Parathyroid adenoma (tissue), 2 donors: ENCODE measurements around the gene RASAL2.

Experiments used
- H2AFZ ChIP-seq: fragments of 300-600 bp; sonication (generic); one replicate; pipeline ENCODE4 v1.7.0; 2017; ENCODE audit warnings: antibody characterized with exemption, mild to moderate bottlenecking
- H3K27ac ChIP-seq: fragments of 300-600 bp; sonication (generic); one replicate; pipeline ENCODE4 v1.7.0; 2017
- H3K27me3 ChIP-seq: fragments of 300-600 bp; sonication (generic); one replicate; pipeline ENCODE4 v1.7.0; 2017; ENCODE audit warnings: low read length; ENCODE audit not compliant: control insufficient read depth, insufficient read depth
- H3K36me3 ChIP-seq: fragments of 300-600 bp; sonication (generic); one replicate; pipeline ENCODE4 v1.7.0; 2017; ENCODE audit warnings: low read length; ENCODE audit not compliant: control insufficient read depth, insufficient read depth
- H3K4me1 ChIP-seq: fragments of 300-600 bp; sonication (generic); one replicate; pipeline ENCODE4 v1.7.0; 2017; ENCODE audit warnings: control low read depth
- H3K4me2 ChIP-seq: fragments of 300-600 bp; sonication (generic); one replicate; pipeline ENCODE4 v1.7.0; 2017; ENCODE audit warnings: low read length
- H3K4me3 ChIP-seq: fragments of 300-600 bp; sonication (generic); one replicate; pipeline ENCODE4 v1.7.0; 2017; ENCODE audit warnings: low read depth, low read length
- H3K79me2 ChIP-seq: fragments of 300-600 bp; sonication (generic); one replicate; pipeline ENCODE4 v1.7.0; 2017; ENCODE audit warnings: control low read depth
- H3K9ac ChIP-seq: fragments of 300-600 bp; sonication (generic); one replicate; pipeline ENCODE4 v1.7.0; 2017; ENCODE audit warnings: mild to moderate bottlenecking
- H3K9me3 ChIP-seq: fragments of 300-600 bp; sonication (generic); one replicate; pipeline ENCODE4 v1.7.0; 2017; ENCODE audit warnings: low read length; ENCODE audit not compliant: control insufficient read depth
- CTCF ChIP-seq: fragments of 300-600 bp; sonication (generic); IDR thresholded peaks from one replicate; pipeline ENCODE4 v1.7.0; 2017; ENCODE audit warnings: antibody characterized with exemption, mild to moderate bottlenecking
- donor health status: primary hyperparathyroidism.

RASAL2 gene

GRCh38 chr1:178510155-178510554, 416.3 kb downstream of the RASAL2 start:
- H3K4me2 ChIP-seq: no peak overlapping the region
- H3K9me3 ChIP-seq: no peaks in the 10 kb centered on the region
- H3K4me1 ChIP-seq: peaks cover 2% of the 10 kb centered on the region
- no peaks in the 10 kb centered on the region for H3K36me3 ChIP-seq
- no peaks in the 10 kb centered on the region for H3K79me2 ChIP-seq
- no peaks in the 10 kb centered on the region for H3K27me3 ChIP-seq
- no peak overlapping the region for H3K9ac ChIP-seq
- no peak overlapping the region for H3K4me3 ChIP-seq
- TF ChIP-seq CTCF: no peak
- H2AFZ ChIP-seq: no peak overlapping the region
- H3K27ac ChIP-seq: no peak overlapping the region

GRCh38 chr1:178512566-178513277, 418.8 kb downstream of the RASAL2 start, which contains the start of gene TEX35:
Gene TEX35 (plus strand): TSS chr1:178513109. CDS start chr1:178513189, 80 bp downstream.
- Histone ChIP-seq H3K27ac (no peak within 1 kb of the TSS), H3K27me3 (no peaks in the 10 kb centered on the region), H3K4me3 (no peak within 1 kb of the TSS), H3K79me2 (no peaks in the 10 kb centered on the region), H3K9ac (no peak within 1 kb of the TSS), H3K4me2 (no peak within 1 kb of the TSS), H3K36me3 (no peaks in the 10 kb centered on the region), H3K4me1 (peaks cover 2% of the 10 kb centered on the region), H3K9me3 (no peaks in the 10 kb centered on the region), H2AFZ (peak within 1 kb of the TSS; percentile 46)
- no peak for TF ChIP-seq CTCF

DNA sequence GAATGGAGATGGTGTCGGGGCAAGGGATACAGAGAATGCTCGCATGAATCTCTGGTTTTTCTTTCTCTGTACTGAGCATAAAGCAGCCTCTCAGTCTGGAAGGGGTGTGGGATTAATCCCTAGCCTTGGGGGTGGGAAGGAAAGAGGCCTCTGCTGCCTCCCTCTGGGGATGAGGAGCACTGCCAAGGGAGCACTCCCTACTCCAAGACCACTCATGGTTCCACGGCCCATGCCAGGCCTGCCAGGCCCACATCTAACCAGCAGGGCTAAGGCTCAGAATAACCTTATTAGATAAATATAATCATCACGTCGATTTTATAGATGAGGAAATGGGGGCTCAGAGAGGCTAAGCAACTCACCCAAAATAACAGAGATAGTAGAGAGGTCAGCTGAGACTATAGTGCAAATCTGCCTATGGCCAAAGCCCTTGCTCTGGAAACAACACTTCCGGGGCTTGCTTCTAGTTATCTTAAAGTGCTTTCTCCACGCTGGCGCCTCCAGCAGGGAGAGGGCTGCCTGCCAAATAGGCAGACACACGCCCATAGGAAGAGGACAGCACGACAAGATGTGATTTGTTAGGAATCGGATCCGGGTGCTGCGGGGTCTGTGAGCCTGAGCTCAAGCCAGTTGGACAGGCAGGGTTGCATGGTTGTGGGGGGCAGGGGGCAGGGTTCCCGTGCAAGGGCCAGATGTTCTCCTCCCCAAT, 419.5 kb downstream of the RASAL2 start:
- Histone ChIP-seq H3K79me2 (no peaks in the 10 kb centered on the region), H3K4me2 (no peak overlapping the region), H3K9ac (no peak overlapping the region), H3K4me3 (no peak overlapping the region), H3K27ac (no peak overlapping the region), H2AFZ (peak overlapping the region; percentile 46), H3K9me3 (no peaks in the 10 kb centered on the region), H3K36me3 (no peaks in the 10 kb centered on the region), H3K27me3 (no peaks in the 10 kb centered on the region), H3K4me1 (peaks cover 2% of the 10 kb centered on the region)
- TF ChIP-seq CTCF: no peak

- Histone ChIP-seq H3K4me1 (peaks cover 2% of the 10 kb centered on the region), H3K9ac (no peak overlapping the region), H3K79me2 (no peaks in the 10 kb centered on the region), H3K27me3 (no peaks in the 10 kb centered on the region), H3K9me3 (no peaks in the 10 kb centered on the region), H2AFZ (no peak overlapping the region), H3K27ac (no peak overlapping the region), H3K4me2 (no peak overlapping the region), H3K4me3 (no peak overlapping the region), H3K36me3 (no peaks in the 10 kb centered on the region)
- no peak for TF ChIP-seq CTCF
Observed at GRCh38 chr1:178516110-178516509, 422.2 kb downstream of the RASAL2 start.
